ENCODE results near the gene CARMIL1. TPM values are rescaled to one million over a fixed set of nuclear protein-coding genes. Genes with fewer than 3 reads are reported as not detected.

Gene CARMIL1
- total RNA-seq, 1 donor from 2014 or later, result 14.5 TPM

GRCh38 chr6:25365154-25365553 lies 86.0 kb downstream of the CARMIL1 start:
- Mint-ChIP-seq H3K27ac (ENCODE audit: unreplicated experiment) (no peak overlapping the region), H3K36me3 (ENCODE audit: low read depth) (no peaks in the 10 kb centered on the region), H3K9me3 (ENCODE audit: low read depth) (no peaks in the 10 kb centered on the region), H3K27me3 (ENCODE audit: low read depth) (no peaks in the 10 kb centered on the region), H3K4me3 (ENCODE audit: unreplicated experiment) (no peak overlapping the region), H3K4me1 (ENCODE audit: low read depth) (peaks cover 67% of the 10 kb centered on the region)
- no peak for TF ChIP-seq CTCF (IDR thresholded peaks at IDR 0.05)
- no peak for DNase-seq (ENCODE audit: low spot score)

GRCh38 chr6:25366903-25367545 lies 87.8 kb downstream of the CARMIL1 start:
- no peak for DNase-seq (ENCODE audit: low spot score)
- no peak for TF ChIP-seq CTCF (IDR thresholded peaks at IDR 0.05)
- H3K27ac Mint-ChIP-seq (ENCODE audit: unreplicated experiment), result no peak overlapping the region
- peaks cover 58% of the 10 kb centered on the region for H3K4me1 Mint-ChIP-seq (ENCODE audit: low read depth)
- H3K36me3 Mint-ChIP-seq (ENCODE audit: low read depth), result no peaks in the 10 kb centered on the region
- no peaks in the 10 kb centered on the region for H3K27me3 Mint-ChIP-seq (ENCODE audit: low read depth)
- peaks cover 6% of the 10 kb centered on the region for H3K9me3 Mint-ChIP-seq (ENCODE audit: low read depth)
- no peak overlapping the region for H3K4me3 Mint-ChIP-seq (ENCODE audit: unreplicated experiment)

- no peak overlapping the region for H3K4me3 Mint-ChIP-seq (ENCODE audit: unreplicated experiment)
- H3K9me3 Mint-ChIP-seq (ENCODE audit: low read depth), result peaks cover 10% of the 10 kb centered on the region
- H3K36me3 Mint-ChIP-seq (ENCODE audit: low read depth), result no peaks in the 10 kb centered on the region
- no peak for DNase-seq (ENCODE audit: low spot score)
- H3K27me3 Mint-ChIP-seq (ENCODE audit: low read depth), result no peaks in the 10 kb centered on the region
- no peak for TF ChIP-seq CTCF (IDR thresholded peaks at IDR 0.05)
- no peak overlapping the region for H3K27ac Mint-ChIP-seq (ENCODE audit: unreplicated experiment)
- H3K4me1 Mint-ChIP-seq (ENCODE audit: low read depth), result peaks cover 47% of the 10 kb centered on the region
These were observed 89.9 kb downstream of the CARMIL1 start for GRCh38 chr6:25369036-25369432.

- H3K27me3 Mint-ChIP-seq (ENCODE audit: low read depth), result no peaks in the 10 kb centered on the region
- peaks cover 13% of the 10 kb centered on the region for H3K9me3 Mint-ChIP-seq (ENCODE audit: low read depth)
- no peaks in the 10 kb centered on the region for H3K36me3 Mint-ChIP-seq (ENCODE audit: low read depth)
- H3K4me3 Mint-ChIP-seq (ENCODE audit: unreplicated experiment), result no peak overlapping the region
- peak overlapping the region; percentile 68 for H3K27ac Mint-ChIP-seq (ENCODE audit: unreplicated experiment)
- no peak for DNase-seq (ENCODE audit: low spot score)
- peaks cover 47% of the 10 kb centered on the region for H3K4me1 Mint-ChIP-seq (ENCODE audit: low read depth)
- no peak for TF ChIP-seq CTCF (IDR thresholded peaks at IDR 0.05)
These were observed 90.4 kb downstream of the CARMIL1 start for GRCh38 chr6:25369433-25370177.

GRCh38 chr6:25370178-25371036 lies 91.2 kb downstream of the CARMIL1 start:
- Mint-ChIP-seq H3K36me3 (ENCODE audit: low read depth) (peaks cover 3% of the 10 kb centered on the region), H3K9me3 (ENCODE audit: low read depth) (peaks cover 18% of the 10 kb centered on the region), H3K4me1 (ENCODE audit: low read depth) (peaks cover 47% of the 10 kb centered on the region), H3K4me3 (ENCODE audit: unreplicated experiment) (no peak overlapping the region), H3K27ac (ENCODE audit: unreplicated experiment) (no peak overlapping the region), H3K27me3 (ENCODE audit: low read depth) (no peaks in the 10 kb centered on the region)
- DNase-seq (ENCODE audit: low spot score), result no peak
- TF ChIP-seq CTCF (IDR thresholded peaks at IDR 0.05), result no peak

All from chondrocyte (in vitro differentiated cells).